Measurements from ENCODE around the gene C1orf105. TPM values are rescaled to one million over a fixed set of nuclear protein-coding genes. Genes with fewer than 3 reads are reported as not detected.

C1orf105 gene
- total and polyA plus RNA-seq, 2 of the 8 experiments (the other 6 are each of a cell fraction or from before 2014, with no cell fraction given) = not detected

DNA sequence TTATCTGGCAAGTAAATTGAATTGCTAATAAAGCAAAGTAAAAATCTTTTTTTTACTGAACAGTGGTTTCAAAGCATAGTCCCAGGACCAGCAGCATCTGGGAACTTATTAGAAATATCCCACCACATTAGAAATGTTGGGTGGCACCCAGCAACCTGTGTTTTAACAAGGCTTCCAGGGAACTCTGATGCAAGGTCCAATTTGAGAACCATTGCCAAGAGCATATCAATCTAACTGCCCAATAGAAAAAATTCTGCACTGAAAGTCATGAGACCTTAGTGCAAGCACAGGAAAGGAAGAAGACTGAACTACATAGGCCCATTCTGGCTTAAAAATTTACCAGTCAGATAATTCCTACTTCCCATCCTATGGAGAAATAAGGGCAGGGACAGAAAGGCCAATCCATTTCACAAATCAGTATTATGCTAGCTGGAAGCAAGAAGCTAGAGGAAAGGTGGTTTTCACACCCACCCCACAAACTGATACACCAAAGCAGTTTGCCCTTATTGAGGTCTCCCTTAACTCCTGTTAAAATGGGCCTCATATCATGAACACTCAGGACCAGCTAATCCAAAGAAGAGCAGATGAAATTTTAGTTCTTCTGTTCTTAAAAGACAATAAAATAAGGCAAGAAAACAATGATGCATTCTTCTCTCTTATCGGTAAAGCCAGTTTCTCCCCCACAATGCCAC is 17.5 kb upstream of the C1orf105 start:
- no peak overlapping the region for H4K5ac ChIP-seq (ENCODE audit: insufficient read length, low read depth, low read length)
- H3K14ac ChIP-seq (ENCODE audit: insufficient read length) = no peak overlapping the region
- no peak overlapping the region for H3K23ac ChIP-seq (ENCODE audit: insufficient read length)
- H2BK120ac ChIP-seq (replicated peaks; ENCODE audit: low read depth, low read length) = no peak overlapping the region
- no peaks in the 10 kb centered on the region for H3K79me1 ChIP-seq (ENCODE audit: low read depth, low read length)
- no peak overlapping the region for H2AK5ac ChIP-seq (ENCODE audit: low read depth, low read length)
- 91% methylated on average over 1 of the region's 1 CpG; no CpG with 5 or more reads in 1 of the 2 experiments for WGBS, 2 experiments (ENCODE audit: extremely low coverage in 1 of 2, insufficient coverage in 1 of 2, insufficient read length in 1 of 2, insufficient replicate concordance in 2 of 2, low coverage in 1 of 2, low lambda C conversion rate in 2 of 2, missing lambda C conversion rate in 1 of 2)
- no peak overlapping the region for H2BK20ac ChIP-seq (ENCODE audit: low read length)
- no peak overlapping the region for H3K4me2 ChIP-seq (ENCODE audit: insufficient read depth in 1 of 2, low read depth in 2 of 2, low read length in 2 of 2)
- no peak overlapping the region for H3K27ac ChIP-seq (ENCODE audit: low read depth, low read length)
- CTCF ChIA-PET (ENCODE audit: partially characterized antibody) = interaction anchor here (0.6 to 4.2 kb wide), 16 partner anchors 8 to 603 kb away, joined by 3 to 32 read pairs (median 4); no protein-coding TSS in a partner anchor
- no peaks in the 10 kb centered on the region for H4K20me1 ChIP-seq (replicated peaks in 1 of 2; ENCODE audit: control insufficient read depth in 1 of 2, insufficient read depth in 2 of 2, low read length in 2 of 2)
- no peaks in the 10 kb centered on the region for H3K27me3 ChIP-seq (replicated peaks in 1 of 4; ENCODE audit: control insufficient read depth in 3 of 4, extremely low read depth in 1 of 4, insufficient read depth in 3 of 4, low read length in 3 of 4)
- no peak overlapping the region for H3K18ac ChIP-seq (ENCODE audit: extremely low read depth, low read length)
- POLR2A ChIA-PET (ENCODE audit: partially characterized antibody) = no interaction called here
- DNase-seq (ENCODE audit: low read depth in 1 of 2, low spot score in 2 of 2) (no peak), FAIRE-seq (no peak)
- H3K4me1 ChIP-seq (replicated peaks in 1 of 4; ENCODE audit: control insufficient read depth in 3 of 4, insufficient read depth in 4 of 4, low read length in 3 of 4) = peaks cover 2 to 5% (median 3%) of the 10 kb centered on the region in 4 experiments; a peak in 4 of 7 replicates
- no peak overlapping the region for H2BK15ac ChIP-seq (ENCODE audit: low read length)
- no peak overlapping the region for H4K8ac ChIP-seq (ENCODE audit: extremely low read depth, insufficient read depth, low read length)
- no peak overlapping the region for H3K4me3 ChIP-seq (ENCODE audit: extremely low read depth in 1 of 4, insufficient read depth in 2 of 4, low read depth in 3 of 4, low read length in 4 of 4)
- H3K79me2 ChIP-seq (ENCODE audit: control insufficient read depth in 1 of 2, insufficient read depth in 2 of 2, low read length in 2 of 2) = no peaks in the 10 kb centered on the region
- no peak overlapping the region for H2BK5ac ChIP-seq (ENCODE audit: low read depth, low read length)
- no peak overlapping the region for H3K4ac ChIP-seq (replicated peaks; ENCODE audit: insufficient read length, low read depth, low read length)
- H3K56ac ChIP-seq (replicated peaks; ENCODE audit: insufficient read length, low read depth, low read length) = no peak overlapping the region
- H2BK12ac ChIP-seq (ENCODE audit: low read depth, low read length) = no peak overlapping the region
- H3K23me2 ChIP-seq (ENCODE audit: low read depth, low read length) = no peaks in the 10 kb centered on the region
- no peak overlapping the region for H4K91ac ChIP-seq (replicated peaks; ENCODE audit: insufficient read length, low read length)
- no peaks in the 10 kb centered on the region for H3K36me3 ChIP-seq (ENCODE audit: control insufficient read depth in 2 of 4, insufficient read depth in 4 of 4, low read length in 3 of 4)
- H3K9me3 ChIP-seq (ENCODE audit: insufficient read depth in 2 of 2, low read depth in 1 of 2, low read length in 1 of 2) = no peaks in the 10 kb centered on the region
- no peak overlapping the region for H3K9ac ChIP-seq (replicated peaks in 1 of 4; ENCODE audit: extremely low read depth in 1 of 4, low read depth in 3 of 4, low read length in 3 of 4)
- H2AFZ ChIP-seq (ENCODE audit: low read length) = no peak overlapping the region
- no peak for TF ChIP-seq SP4 (IDR thresholded peaks at IDR 0.05; ENCODE audit: low read length)
- no peak for TF ChIP-seq GABPA (IDR thresholded peaks at IDR 0.05; ENCODE audit: borderline replicate concordance, insufficient read depth, low read length)
- no peak for TF ChIP-seq JUN (IDR thresholded peaks at IDR 0.05; ENCODE audit: low read depth, low read length)
- no peak for TF ChIP-seq GTF2F1 (IDR thresholded peaks at IDR 0.05; ENCODE audit: borderline replicate concordance, low read depth, low read length)
- no peak for TF ChIP-seq KDM4A (IDR thresholded peaks at IDR 0.05; ENCODE audit: low read depth, low read length, severe bottlenecking)
- no peak for TF ChIP-seq EGR1 (IDR thresholded peaks at IDR 0.05; ENCODE audit: borderline replicate concordance, low read depth, low read length)
- no peak for TF ChIP-seq HDAC6 (IDR thresholded peaks at IDR 0.05; ENCODE audit: low read depth, low read length)
- no peak for TF ChIP-seq SAP30 (IDR thresholded peaks at IDR 0.05; ENCODE audit: insufficient read depth, insufficient replicate concordance, low read length)
- TF ChIP-seq CHD1 (IDR thresholded peaks at IDR 0.05; ENCODE audit: low read depth, low read length) = no peak
- TF ChIP-seq, protein P1, sequence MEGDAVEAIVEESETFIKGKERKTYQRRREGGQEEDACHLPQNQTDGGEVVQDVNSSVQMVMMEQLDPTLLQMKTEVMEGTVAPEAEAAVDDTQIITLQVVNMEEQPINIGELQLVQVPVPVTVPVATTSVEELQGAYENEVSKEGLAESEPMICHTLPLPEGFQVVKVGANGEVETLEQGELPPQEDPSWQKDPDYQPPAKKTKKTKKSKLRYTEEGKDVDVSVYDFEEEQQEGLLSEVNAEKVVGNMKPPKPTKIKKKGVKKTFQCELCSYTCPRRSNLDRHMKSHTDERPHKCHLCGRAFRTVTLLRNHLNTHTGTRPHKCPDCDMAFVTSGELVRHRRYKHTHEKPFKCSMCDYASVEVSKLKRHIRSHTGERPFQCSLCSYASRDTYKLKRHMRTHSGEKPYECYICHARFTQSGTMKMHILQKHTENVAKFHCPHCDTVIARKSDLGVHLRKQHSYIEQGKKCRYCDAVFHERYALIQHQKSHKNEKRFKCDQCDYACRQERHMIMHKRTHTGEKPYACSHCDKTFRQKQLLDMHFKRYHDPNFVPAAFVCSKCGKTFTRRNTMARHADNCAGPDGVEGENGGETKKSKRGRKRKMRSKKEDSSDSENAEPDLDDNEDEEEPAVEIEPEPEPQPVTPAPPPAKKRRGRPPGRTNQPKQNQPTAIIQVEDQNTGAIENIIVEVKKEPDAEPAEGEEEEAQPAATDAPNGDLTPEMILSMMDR (IDR thresholded peaks at IDR 0.05; ENCODE audit: control extremely low read depth in 1 of 3, insufficient read depth in 1 of 3, low read depth in 1 of 3, low read length in 3 of 3) = no peak
- no peak for TF ChIP-seq JUND (IDR thresholded peaks at IDR 0.05; ENCODE audit: low read length)
